ENCODE measurements around the gene BEGAIN.

DNA sequence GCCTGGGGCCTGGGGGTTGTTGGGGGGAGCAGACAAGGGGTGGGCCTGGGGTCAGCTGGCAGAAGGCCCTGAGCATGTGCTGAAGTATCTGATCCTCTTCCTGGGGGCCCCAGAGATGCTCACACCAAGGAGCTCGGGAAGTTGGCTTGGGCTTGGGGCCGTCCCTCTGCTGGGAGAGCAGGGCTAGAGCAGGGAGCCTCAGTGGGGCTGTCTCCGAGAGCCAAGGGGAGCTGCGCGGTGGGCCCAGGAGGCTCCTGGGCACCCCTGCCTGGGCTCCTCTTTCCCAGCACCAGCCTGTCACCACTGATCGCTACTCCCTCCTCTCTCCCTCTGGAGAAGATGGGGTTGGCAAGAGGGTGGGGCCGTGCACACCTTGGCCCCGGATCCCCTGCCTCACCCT, 28.3 kb downstream of the BEGAIN start:
- TF ChIP-seq, protein P1, sequence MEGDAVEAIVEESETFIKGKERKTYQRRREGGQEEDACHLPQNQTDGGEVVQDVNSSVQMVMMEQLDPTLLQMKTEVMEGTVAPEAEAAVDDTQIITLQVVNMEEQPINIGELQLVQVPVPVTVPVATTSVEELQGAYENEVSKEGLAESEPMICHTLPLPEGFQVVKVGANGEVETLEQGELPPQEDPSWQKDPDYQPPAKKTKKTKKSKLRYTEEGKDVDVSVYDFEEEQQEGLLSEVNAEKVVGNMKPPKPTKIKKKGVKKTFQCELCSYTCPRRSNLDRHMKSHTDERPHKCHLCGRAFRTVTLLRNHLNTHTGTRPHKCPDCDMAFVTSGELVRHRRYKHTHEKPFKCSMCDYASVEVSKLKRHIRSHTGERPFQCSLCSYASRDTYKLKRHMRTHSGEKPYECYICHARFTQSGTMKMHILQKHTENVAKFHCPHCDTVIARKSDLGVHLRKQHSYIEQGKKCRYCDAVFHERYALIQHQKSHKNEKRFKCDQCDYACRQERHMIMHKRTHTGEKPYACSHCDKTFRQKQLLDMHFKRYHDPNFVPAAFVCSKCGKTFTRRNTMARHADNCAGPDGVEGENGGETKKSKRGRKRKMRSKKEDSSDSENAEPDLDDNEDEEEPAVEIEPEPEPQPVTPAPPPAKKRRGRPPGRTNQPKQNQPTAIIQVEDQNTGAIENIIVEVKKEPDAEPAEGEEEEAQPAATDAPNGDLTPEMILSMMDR (IDR thresholded peaks at IDR 0.05): no peak
- no peak for TF ChIP-seq POLR2A (IDR thresholded peaks at IDR 0.05)

All from heart left ventricle (tissue), 13 donors.